HG03520 (cell line): ENCODE measurements around the gene TMEM217.
"Not testable (repeated sequence)": the region's sequence is repeated elsewhere in the genome, so short reads cannot be mapped to it uniquely, and the experiment has no call there.

Experiments used
- ATAC-seq: cut with Tn5 transposase; IDR thresholded peaks from one replicate; pipeline ENCODE4 v1.9.1; 2021; ENCODE audit warnings: mild to moderate bottlenecking, moderate library complexity; ENCODE audit not compliant: unreplicated experiment

TMEM217 gene

GRCh38 chr6:37257634-37258404 is at the start of gene TMEM217, which contains the start of gene TBC1D22B:
TSS of gene TMEM217 (minus strand) at chr6:37258144. CDS start at chr6:37219030, 39,114 bp downstream.
TSS of gene TBC1D22B (plus strand) at chr6:37257772. CDS start at chr6:37257918, 146 bp downstream.
- peak; percentile 96 for ATAC-seq

DNA sequence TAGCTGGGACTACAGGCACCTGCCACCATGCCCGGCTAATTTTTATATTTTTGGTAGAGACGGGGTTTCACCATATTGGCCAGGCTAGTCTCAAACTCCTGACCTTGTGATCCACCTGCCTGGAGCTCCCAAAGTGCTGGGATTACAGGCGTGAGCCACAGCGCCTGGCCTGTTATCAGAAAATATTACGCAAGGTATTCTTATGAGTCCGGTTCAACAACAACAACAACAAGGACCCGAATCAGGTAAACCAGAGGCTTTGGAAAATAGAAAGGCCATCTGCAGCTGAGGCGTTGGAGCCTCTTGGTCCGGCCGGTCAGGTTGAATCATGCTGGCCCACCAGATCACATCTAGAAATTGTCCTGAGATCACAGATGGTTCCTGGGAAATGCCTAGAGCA is 49.5 kb upstream of the TMEM217 start:
- ATAC-seq: not testable (repeated sequence)

- ATAC-seq: no peak
Measured at GRCh38 chr6:37306624-37307222, 48.8 kb upstream of the TMEM217 start.

GRCh38 chr6:37305841-37306425 is 48.0 kb upstream of the TMEM217 start:
- no peak for ATAC-seq

- no peak for ATAC-seq
Measured at GRCh38 chr6:37304766-37305165, 46.8 kb upstream of the TMEM217 start.

- ATAC-seq: no peak
Measured at GRCh38 chr6:37303891-37304503, 46.1 kb upstream of the TMEM217 start.

GRCh38 chr6:37303091-37303660 is 45.2 kb upstream of the TMEM217 start:
- no peak for ATAC-seq

DNA sequence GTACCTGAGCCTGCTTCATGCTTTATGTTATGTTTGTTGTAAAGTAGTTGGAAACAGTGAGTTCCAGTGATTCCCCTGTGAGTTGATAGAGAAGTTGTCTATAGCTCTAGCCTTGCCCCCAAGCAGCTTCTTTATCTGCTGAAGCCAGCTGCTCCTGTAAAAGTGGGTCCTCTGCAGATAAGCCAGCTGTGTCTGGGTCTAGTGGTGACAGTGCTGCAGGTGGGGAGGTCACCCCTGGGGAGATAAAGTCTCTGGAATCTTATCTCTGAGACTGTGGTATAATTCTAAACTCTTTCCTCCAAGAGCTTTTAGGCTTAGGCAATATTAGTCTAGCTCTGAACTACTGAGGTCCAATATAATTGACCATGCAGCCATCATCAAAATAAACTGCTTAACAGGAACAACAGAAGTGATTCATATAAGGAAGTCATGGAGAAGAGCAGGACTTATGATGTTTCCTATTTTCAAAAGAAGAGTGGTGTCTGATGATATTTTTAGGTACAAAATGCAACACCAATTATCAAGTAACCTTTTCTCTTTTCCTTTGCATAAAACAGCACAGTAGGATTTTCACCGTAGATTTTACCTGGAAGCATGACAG is 44.2 kb upstream of the TMEM217 start:
- ATAC-seq: no peak

DNA sequence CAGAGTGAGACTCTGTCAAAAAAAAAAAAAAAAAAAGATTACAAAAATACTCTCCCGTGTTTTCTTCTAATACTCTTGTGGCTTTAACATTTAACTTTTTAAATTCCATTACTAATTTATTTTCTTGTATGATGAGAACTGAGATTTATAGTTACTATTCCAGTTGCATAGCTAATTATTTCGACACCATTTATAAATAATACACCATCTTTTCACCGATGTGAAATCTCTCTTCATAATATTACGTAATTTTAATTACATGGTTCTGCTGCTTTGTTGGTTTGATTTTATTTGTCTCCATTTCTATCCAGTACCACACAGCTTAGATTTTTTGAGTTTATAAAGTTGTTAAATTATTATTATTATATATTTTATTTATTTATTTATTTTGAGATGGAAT is 42.0 kb upstream of the TMEM217 start:
- ATAC-seq: no peak

DNA sequence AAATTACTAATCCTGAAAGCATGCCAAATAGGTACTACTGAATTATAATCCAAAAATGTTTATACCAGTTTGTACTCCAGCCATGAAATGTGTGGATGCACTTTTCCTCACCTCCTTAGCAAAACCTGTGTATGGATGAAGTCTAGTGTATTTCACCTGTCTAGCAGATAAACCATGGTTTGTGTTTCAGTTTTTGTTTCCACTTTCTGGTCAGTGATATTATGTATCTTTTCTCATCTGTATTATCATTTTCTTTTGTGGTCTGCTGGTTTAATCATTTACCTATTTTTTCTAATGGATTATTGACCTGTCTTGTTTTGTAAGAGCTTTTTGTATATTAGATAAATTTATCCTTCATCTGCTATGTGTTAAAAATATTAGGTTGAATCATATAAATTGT is 41.0 kb upstream of the TMEM217 start:
- no peak for ATAC-seq

GRCh38 chr6:37297637-37298036 is 39.7 kb upstream of the TMEM217 start:
- not testable (repeated sequence) for ATAC-seq

DNA sequence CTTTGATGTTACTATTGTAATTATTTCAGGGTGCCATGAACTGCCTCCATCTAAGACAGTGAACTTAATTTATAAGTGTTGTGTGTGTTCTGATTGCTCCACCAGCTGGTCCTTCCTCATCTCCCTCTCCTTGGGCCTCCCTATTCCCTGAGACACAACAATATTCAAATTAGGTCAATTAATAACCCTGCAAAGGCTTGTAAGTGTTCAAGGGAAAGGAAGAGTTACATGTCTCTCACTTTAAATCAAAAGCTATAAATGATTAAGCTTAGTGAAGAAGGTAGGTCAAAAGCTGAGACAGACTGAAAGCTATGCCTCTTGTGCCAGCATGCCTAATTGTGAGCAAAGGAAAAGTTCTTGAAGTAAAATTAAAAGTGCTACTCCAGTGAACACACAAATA is 35.5 kb upstream of the TMEM217 start:
- no peak for ATAC-seq

DNA sequence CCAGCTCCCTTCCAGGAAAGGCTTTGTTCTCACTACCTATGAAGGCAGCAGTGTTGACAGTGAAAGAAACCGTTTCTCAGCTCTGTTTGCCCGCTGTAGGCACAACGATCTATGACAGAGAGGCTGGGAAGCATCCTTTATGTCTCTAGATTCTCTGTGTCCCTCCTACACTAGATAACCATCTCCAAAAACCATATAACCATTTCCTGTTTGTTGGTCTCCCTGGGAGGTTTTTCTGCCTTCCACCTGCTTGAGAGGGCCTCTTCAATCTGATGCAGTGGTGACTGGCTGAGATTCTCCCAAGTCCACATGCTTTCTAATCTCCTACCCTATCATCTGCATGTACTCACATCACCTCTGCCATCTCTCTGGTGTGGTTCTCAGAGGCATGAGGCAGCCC is 32.0 kb upstream of the TMEM217 start:
- ATAC-seq: no peak

DNA sequence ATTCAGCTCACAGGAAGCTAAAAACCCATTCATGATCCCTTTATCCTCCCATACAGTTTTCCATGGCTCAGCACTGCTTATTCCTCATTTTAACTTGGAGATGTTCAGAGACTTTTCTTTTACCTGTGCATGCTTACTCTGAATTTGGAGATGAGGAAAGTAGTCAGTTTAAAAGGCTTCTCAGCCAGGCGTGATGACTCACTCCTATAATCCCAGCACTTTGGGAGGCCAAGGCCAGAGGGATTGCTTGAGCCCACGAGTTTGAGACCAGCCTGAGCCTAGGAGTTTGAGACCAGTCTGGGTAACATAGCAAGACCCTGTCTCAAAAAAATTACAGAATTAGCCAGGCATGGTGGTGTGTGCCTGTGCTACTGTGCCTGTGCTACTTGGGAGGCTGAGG is 30.3 kb upstream of the TMEM217 start:
- no peak for ATAC-seq

GRCh38 chr6:37287519-37288157 is 29.7 kb upstream of the TMEM217 start:
- no peak for ATAC-seq

DNA sequence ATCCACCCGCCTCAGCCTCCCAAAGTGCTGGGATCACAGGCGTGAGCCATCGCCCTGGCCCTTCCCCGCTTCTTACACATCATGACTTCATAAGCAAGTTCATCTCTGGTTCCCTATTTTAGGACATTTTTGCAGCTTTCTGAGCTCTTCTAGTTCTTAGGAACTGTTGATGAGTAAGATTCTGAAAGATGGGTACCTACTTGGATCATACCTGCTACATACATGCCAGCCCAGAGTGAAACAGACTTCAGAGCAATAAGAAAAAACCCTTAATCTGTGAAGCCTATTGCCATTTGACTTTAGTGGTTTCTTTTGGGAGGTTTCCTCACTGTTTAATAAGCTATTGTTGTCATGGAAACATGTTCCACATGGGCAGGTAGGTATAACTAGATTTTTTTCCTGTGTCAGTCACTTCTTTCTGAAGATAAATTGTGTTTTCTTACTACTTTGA is 27.9 kb upstream of the TMEM217 start:
- ATAC-seq: no peak

DNA sequence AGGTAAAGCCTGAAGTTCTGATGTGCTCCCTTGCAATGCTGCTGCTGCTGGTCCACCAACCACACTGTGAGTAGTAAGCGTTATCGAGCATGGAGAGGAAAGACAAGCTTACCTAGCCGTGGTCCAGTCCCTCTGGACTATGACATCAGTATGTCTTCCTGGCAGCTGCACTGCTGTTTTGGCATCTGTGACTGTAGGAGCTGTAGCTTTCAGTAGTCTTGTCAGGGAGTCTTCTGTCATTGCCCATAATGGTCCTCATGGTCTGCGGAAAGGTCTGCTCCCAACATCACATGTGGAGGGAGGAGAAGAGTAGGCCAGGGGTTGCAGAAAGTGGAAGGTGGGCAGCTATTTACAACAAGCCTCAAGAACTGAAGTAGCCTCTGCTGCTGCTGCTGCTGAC is 26.8 kb upstream of the TMEM217 start:
- no peak for ATAC-seq

DNA sequence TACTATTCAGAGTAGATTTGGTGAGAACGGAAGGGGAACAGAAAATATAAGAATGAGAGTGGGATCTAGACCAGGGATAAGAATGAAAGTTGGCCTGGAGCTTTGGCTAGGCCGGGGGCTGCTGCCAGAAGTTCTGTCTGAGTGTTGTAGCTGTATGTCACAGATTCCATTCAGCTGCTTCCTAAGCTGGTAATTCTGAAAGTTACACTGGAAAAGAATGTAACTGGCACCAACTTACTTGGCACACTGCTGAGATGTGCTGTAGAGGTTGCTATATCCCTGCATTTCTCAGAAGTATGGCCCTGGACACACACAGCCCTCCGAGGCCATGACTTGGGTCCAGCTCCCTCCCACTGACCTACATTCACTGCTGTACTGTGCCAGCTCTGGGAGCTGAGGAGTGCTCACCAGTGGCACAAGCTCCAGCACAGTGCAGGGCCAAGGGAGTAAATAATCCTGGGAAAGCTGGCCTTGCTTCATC is 25.8 kb upstream of the TMEM217 start:
- ATAC-seq: no peak

GRCh38 chr6:37283268-37283667 is 25.3 kb upstream of the TMEM217 start:
- no peak for ATAC-seq

GRCh38 chr6:37282371-37282770 is 24.4 kb upstream of the TMEM217 start:
- ATAC-seq: no peak
